NCI-H1436 (cell line): ENCODE results near the gene TP73.

Experiments used
- DNase-seq: peaks from one replicate; lab custom pipeline; 2025; lab: John Stamatoyannopoulos, UW

Gene TP73

DNA sequence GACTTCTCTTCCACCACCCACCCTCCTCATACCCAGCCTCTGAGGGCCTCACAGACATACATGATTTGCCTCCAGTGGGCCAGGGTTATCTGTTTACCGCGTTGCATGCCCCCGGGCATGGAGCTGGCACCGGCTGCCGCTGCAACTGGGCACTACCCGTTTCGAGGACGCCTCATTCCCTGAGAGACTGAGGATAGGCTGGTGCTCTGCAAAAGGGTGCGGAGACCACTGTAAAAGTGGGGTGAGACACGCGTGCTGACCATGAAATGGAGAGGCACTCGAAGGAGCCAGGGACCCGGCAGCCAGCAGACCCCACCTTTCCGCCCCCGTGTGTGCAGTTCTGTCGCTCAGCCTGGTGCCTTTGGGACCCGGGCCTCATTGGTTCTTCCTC is 20.6 kb downstream of the TP73 start:
- no peak for DNase-seq

- DNase-seq: no peak
These were observed 21.2 kb downstream of the TP73 start for GRCh38 chr1:3673381-3674099.

- no peak for DNase-seq
These were observed 22.1 kb downstream of the TP73 start for GRCh38 chr1:3674100-3675094.

- no peak for DNase-seq
These were observed 23.1 kb downstream of the TP73 start for GRCh38 chr1:3675436-3675835.

GRCh38 chr1:3676581-3677470 is 24.5 kb downstream of the TP73 start:
- no peak for DNase-seq

DNA sequence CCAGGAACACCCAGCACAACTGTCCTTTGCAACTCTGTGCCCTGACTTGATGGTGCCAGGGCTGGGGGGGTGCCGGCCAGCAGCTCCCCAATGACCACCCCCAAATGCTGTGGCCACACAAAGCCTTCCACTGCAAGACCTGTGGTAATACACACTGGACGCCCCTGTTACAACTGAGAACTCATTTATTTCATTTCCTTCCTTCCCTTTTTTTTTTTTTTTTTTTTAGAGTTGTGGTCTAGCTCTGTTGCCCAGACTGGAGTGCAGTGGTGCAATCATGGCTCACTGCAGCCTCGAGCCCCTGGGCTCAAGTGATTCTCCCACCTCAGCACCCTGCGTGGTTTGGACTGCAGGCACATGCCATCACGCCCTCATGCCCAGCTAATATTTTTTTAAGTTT is 25.2 kb downstream of the TP73 start:
- DNase-seq: no peak

- DNase-seq: no peak
These were observed 26.2 kb downstream of the TP73 start for GRCh38 chr1:3678361-3679097.

DNA sequence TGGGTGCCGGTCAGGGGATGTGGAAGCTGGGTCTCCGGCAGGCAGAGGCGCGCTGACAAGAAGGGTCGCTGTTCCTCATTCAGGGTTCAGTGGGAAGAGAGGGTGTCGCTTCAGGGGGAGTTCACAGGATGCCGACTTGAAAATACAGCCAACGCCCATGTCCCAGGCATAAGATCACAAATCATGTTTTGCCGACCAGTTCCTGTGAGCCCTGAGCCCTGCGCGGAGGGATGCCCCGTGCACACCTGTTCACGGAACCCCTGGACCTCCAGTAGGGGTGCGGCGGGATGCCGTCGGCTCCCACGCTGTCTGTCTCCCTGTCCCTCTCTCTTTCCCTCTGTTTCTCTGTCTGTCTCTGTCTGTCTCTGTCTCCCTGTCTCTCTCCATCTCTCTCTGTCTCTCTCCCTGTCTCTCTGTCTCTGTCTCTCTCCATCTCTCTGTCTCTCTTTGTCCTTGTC is 26.8 kb downstream of the TP73 start:
- no peak for DNase-seq

- DNase-seq: no peak
These were observed 27.6 kb downstream of the TP73 start for GRCh38 chr1:3679799-3680453.

- peak; percentile 44 for DNase-seq
These were observed 28.3 kb downstream of the TP73 start for GRCh38 chr1:3680488-3681230.

GRCh38 chr1:3681231-3681897 is 29.0 kb downstream of the TP73 start:
- no peak for DNase-seq

GRCh38 chr1:3681898-3682806 is 29.8 kb downstream of the TP73 start:
- DNase-seq: no peak

- DNase-seq: no peak
These were observed 30.9 kb downstream of the TP73 start for GRCh38 chr1:3683197-3683596.

GRCh38 chr1:3683992-3684391 is 31.7 kb downstream of the TP73 start:
- DNase-seq: no peak

DNA sequence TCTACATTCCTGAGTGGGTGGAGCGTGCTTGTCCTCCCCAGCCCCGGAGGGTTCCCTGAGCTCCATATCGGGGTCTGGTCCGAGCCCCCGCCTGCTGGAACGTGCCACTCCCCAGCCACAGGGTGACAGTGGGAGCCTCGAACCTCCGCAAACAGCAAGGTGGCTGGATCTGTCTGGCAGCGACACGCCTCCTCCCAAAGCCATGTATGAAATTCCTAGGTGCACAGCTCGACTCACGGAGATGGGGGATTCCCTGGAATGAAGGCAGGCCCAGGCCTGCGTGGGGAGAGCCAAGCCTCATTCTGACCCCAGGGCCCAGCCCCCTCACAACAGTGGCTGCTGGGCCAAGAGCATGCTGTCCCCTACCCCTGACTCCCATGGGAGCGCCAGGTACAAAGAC is 32.9 kb downstream of the TP73 start:
- DNase-seq: no peak

DNA sequence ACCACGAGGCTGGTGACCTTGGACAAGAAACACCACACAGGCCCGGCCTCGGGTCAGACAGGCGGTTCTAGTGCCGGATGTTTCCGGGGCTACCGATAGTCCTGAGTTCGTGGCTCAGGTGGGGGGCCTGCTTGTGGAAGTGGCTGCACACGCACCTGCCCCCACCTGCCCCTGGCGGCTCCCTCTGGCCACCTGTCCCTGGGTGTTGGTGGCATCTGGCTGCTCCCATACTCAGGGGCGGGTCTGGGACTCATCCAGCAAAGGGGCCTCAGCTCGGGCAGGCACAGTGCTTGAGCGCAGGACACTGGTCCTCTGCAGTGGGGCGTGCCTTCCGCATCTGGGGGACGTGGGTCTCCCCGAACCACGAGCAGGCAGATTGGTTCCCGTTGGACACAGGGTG is 33.6 kb downstream of the TP73 start:
- DNase-seq: no peak

- peak; percentile 85 for DNase-seq
These were observed 35.2 kb downstream of the TP73 start for GRCh38 chr1:3687504-3687903.

- peak; percentile 35 for DNase-seq
These were observed 36.2 kb downstream of the TP73 start for GRCh38 chr1:3688356-3689137.
